Endometrium (tissue), 2 donors: ENCODE data around the gene LDLRAD3.

ENCODE experiments used
- FAIRE-seq: peaks from 2 replicates; lab custom pipeline; 2012; peaks lifted over from hg19 to GRCh38; lab: Jason Lieb, UNC
- donor health status: control.
- donor health status: control.

Gene LDLRAD3

GRCh38 chr11:36105743-36106581 is 162.1 kb downstream of the LDLRAD3 start:
- FAIRE-seq: no peak

DNA sequence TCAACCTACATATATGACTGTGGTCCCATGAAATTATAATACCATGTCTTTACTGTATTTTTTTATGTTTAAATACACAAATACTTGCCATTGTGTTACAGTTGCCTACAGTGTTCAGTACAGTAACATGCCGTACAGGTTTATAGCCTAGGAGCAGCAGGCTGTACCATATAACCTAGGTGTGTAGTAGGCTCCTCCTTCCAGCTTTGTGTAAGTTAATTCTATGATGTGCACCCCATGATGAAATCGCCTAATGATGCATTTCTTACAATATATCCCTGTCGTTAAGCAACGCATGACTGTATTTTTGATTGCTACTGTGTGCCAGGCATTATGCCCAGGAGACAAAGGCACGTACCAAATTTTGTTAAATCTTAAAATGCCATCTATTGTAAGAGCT is 163.7 kb downstream of the LDLRAD3 start:
- no peak for FAIRE-seq

- FAIRE-seq: no peak
Measured at GRCh38 chr11:36108881-36109589, 165.2 kb downstream of the LDLRAD3 start.

DNA sequence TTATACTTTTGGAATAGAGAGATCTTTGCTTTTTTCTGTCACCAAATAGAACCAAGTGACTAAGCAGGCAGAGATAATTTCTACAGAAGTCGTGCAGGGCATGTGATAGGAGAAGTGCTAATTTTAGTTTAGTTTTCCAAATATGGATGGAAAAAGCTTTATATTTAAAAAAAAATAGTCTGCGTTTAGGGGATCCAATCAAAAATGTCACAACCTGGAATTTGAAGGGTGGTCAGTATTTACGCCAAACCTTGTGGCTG is 165.7 kb downstream of the LDLRAD3 start:
- no peak for FAIRE-seq

- no peak for FAIRE-seq
Measured at GRCh38 chr11:36109850-36110606, 166.2 kb downstream of the LDLRAD3 start.

DNA sequence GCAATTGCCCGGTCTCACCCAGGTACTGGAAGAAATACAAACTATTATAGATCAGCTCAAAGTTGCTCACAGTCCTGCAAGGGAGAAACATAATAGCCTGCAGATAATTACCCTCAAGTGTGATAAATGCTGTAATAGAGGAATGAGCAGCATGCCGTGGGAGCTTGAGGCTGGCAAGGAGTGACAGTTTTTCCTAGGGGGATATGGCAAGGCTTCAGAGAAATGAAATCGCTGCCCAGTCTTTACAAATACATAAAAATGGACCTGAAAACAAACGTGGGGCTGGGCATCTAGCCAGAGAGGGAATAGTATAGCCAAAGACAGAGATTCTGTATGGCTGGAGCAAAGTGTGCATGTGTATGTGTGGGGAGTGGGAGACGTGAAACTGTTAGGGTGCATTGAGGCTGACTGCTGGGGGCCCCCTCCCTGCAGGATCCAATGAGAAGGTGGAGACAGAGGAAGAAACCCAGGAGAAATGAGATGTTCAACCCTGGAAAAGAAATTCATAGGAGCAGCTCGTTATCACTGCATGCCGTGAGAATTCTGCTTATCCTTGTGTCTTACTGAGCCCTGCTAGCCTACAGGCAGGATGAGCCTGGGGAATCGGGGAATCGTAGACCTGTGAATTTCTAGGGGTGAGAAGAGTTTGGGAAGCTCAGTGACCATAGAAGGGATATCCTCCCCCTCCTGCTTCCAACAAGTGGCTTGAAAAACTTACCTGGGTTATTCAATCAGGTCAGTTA is 167.0 kb downstream of the LDLRAD3 start:
- FAIRE-seq: no peak

- no peak for FAIRE-seq
Measured at GRCh38 chr11:36114095-36114494, 170.2 kb downstream of the LDLRAD3 start.

DNA sequence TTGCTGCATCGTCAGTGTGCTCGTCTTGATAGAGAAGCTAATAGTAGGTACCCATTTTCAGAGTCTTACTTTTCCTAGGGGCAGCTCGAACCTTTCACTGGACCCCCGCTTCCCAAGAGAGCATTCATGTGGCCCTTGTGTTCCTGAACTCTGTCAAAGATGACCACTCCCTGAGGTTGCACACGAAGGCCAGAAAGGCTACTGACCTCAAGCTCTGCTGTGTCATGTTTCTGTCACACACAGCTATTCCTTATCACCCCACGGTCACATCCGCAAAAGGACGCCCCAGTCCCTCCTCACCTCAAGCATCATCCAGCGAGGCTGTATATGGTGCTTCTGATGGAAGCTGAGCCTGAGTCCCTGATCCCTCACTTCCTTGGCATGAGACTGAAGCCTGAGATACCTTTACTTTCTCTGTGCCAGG is 171.5 kb downstream of the LDLRAD3 start:
- FAIRE-seq: no peak

DNA sequence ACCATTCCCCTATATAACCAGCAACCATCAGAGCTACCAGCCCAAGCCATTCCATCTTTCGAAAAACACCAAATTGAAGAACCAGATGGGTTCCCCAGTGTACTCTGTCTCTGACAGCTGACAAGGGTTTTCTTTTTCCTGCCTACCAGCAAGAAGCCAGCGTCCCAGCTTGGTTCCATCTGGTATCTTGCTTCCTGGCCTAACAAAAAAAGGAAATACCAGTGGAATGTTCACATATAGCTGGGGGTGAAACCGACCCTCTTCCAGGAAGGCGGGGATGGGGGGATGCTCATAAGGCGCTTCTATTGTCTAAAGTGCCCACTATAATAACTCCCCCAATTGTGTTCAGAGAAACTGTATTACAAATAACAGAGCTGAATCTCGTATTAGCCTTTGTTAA is 172.3 kb downstream of the LDLRAD3 start:
- FAIRE-seq: no peak

DNA sequence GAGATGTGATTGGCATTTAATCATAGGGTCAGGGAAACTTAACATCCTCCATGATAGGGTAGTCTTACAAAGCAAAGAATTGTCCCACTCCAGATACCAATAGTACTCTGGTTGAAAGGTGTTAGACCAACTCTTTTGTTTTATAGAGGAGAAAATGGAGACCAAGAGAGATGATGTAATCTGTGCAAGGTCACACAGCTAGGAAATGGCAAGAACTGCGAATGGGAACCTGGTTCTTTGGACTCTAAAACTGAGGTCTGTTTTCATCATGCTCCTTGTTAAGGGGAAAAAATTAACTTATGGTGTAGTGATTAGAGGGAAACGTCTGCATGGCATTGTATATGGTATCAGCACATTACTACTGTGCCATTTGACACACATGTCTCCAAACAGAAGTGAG is 174.2 kb downstream of the LDLRAD3 start:
- no peak for FAIRE-seq

GRCh38 chr11:36119300-36119699 is 175.4 kb downstream of the LDLRAD3 start:
- no peak for FAIRE-seq

DNA sequence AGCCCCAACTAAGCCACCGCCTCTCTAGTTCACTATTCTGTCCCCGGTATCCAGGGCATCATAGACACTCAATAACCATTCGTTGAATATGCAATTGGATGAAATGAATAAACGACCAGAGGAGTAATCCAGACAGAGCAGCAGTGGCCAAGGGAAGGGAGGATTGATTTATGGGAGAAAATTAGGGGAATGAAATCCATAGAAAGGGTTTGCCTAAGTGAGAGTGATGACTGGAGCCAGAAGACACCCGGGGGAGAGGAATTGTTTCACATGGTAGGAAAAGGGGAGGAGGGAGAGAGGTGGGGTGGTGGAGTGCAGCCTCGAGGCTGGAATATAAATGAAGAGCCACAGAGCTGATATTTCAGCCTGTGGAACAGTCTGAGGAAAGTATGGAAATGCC is 177.2 kb downstream of the LDLRAD3 start:
- no peak for FAIRE-seq

DNA sequence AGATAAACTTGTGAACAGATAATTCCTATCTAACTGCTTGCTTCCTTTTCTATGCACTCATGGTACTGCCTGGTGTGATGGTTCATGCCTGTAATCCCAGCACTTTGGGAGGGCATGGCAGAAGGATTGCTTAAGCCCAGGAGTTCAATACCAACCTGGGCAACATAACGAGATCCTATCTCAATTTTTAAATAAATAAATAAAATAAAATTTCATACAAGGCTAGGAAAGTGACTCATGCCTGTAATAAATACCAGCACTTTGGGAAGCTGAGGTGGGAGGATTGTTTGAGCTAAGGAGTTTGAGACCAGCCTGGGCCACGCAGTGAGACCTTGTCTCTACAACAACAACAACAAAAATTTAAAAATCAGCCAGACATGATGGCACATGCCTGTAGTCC is 178.8 kb downstream of the LDLRAD3 start:
- no peak for FAIRE-seq

DNA sequence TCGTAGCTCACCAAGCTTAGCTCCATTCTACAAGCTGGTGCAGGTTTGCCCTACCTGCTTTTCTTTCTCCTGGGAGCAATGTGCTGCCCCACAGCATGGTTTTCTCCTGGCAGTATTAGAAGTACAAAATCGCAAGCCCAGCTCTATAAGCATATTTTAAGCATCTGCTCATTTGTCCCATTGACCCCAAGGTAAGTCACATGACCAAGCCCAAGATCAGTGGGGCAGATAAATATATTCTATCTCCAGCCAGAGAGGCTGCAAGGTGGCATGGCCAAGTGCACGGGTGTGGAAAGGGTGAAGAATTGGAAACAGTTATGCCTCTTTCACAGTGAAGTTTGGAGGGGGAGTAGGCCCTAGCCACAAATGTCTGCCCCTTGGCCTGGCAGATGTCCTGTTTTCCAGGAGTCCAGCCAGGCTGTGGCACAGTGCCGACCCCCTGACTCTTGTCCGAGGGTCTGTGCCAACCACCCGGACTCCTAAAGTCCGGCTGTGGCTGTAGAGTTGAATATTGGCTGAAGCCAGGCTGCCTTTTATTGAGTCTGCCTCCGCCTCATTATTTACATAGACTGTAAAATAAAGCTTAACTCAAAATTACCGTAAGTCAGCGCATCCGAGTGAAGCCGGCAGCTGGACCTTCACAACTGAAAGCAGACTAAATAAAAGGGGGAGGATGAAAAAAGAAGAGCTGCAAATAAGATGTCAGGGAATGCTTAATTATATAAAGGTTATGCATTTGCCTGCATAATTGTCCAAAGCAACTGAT is 179.7 kb downstream of the LDLRAD3 start:
- no peak for FAIRE-seq

- no peak for FAIRE-seq
Measured at GRCh38 chr11:36126678-36127077, 182.8 kb downstream of the LDLRAD3 start.

DNA sequence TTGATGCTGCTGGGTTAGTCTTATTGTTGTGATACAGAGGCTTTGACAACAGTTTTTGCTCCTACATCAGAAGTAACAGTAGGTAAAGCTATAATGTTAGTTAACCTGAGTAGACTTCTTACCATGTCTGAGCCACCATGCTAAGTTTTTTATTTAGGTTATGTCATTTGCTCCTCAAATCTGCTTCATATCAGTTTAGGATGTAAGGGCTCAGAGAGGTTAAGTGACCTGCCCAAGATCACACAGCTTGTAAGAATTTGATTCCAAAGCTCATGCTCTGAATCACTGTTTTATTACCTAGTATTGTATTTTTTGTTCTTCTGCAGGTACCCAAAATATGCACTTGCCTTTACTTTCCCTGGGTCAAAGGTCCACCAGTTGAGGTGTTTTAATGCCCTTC is 183.7 kb downstream of the LDLRAD3 start:
- no peak for FAIRE-seq

GRCh38 chr11:36129955-36130354 is 186.1 kb downstream of the LDLRAD3 start:
- FAIRE-seq: no peak

GRCh38 chr11:36130401-36130800 is 186.5 kb downstream of the LDLRAD3 start:
- FAIRE-seq: no peak

GRCh38 chr11:36131721-36132397 is 188.0 kb downstream of the LDLRAD3 start:
- no peak for FAIRE-seq

- FAIRE-seq: no peak
Measured at GRCh38 chr11:36132940-36133339, 189.1 kb downstream of the LDLRAD3 start.

DNA sequence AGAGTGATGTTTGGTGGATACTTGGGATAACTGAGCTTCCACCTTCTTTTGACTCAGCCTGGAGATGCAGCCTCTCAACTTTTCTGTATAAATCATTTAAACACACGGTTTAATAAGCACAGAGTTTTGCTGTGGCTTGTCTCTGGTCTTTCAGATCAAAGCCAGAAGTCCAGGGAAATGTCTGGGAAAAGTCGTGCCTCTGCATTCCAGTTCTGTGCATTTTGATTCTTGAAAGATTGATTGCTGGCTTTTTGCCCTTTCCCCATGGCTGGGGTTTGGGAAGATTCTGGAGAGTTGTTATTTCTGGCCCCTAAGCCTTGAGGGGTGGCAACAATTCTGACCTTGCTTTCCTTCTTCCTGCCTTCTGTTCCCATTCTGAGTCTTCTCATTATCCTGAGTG is 191.2 kb downstream of the LDLRAD3 start:
- FAIRE-seq: no peak
